Measurements from ENCODE around the gene ARHGAP10.

GRCh38 chr4:147693218-147693617 is 38.7 kb upstream of the ARHGAP10 start:
- no peak for TF ChIP-seq POLR2A (IDR thresholded peaks at IDR 0.05; ENCODE audit: low read depth)
- no peak for TF ChIP-seq POLR2AphosphoS5 (IDR thresholded peaks at IDR 0.05)
- TF ChIP-seq CTCF (IDR thresholded peaks at IDR 0.05) = no peak
- no peak for TF ChIP-seq EP300 (IDR thresholded peaks at IDR 0.05)

Data from esophagus muscularis mucosa (tissue), 4 donors.